ENCODE results near the gene PTPRJ.
"Not testable (repeated sequence)": the region's sequence is repeated elsewhere in the genome, so short reads cannot be mapped to it uniquely, and the experiment has no call there.

Gene PTPRJ

DNA sequence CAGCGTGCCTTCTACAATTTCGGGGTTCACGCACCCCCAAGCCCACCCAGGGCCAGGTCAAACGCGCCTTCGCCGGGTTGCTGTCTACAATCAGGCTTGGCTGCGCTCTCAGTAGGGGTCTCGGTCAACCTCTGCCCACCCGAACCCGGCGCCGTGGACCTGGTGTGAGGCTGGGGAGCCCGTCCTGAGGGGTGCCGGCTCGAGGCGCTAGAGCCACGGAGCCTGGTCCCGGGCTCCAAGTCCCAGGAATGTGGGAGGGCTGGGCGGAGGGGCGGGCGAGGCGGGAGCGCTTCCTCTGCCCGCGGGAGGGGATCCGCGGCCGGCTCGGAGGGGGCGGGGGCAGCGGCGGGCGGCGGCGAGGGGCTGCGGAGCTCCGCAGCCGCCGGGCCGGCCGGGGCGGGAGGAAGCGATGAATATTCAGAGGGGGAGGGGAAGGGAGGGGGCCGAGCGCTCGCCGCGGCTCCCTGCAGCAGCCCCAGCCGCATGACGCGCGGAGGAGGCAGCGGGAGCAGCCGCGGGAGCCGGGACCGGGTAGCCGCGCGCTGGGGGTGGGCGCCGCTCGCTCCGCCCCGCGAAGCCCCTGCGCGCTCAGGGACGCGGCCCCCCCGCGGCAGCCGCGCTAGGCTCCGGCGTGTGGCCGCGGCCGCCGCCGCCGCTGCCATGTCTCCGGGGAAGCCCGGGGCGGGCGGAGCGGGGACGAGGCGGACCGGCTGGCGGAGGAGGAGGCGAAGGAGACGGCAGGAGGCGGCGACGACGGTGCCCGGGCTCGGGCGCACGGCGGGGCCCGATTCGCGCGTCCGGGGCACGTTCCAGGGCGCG lies at the start of gene PTPRJ:
Gene PTPRJ, plus strand, starts transcription at position 472 of the 819 bp plus-strand sequence. CDS start 354 bp downstream, outside the sequence.
- ChIA-PET POLR2A (no interaction called here), CTCF (interaction anchor here (2.1 kb wide), 1 partner anchor 45 kb away, joined by 10 read pairs; no protein-coding TSS in a partner anchor)
- DNase-seq (ENCODE audit: extremely low spot score), result peak; percentile 74
- no peak for TF ChIP-seq CTCF (IDR thresholded peaks at IDR 0.05; ENCODE audit: control extremely low read depth, extremely low read depth, low read depth, missing control alignments)

GRCh38 chr11:47932544-47932943 lies 47.8 kb upstream of the PTPRJ start:
- DNase-seq (ENCODE audit: extremely low spot score), result no peak
- CTCF ChIA-PET, result interaction anchor here (0.7 to 15.7 kb wide), 9 partner anchors 12 to 188 kb away, joined by 3 to 178 read pairs (median 3); no protein-coding TSS in a partner anchor
- TF ChIP-seq CTCF (IDR thresholded peaks at IDR 0.05; ENCODE audit: control extremely low read depth, extremely low read depth, low read depth, missing control alignments), result no peak
- POLR2A ChIA-PET, result no interaction called here

GRCh38 chr11:47933797-47934196 lies 46.6 kb upstream of the PTPRJ start:
- DNase-seq (ENCODE audit: extremely low spot score); POLR2A ChIA-PET: not testable (repeated sequence)
- CTCF ChIA-PET, result interaction anchor here (0.8 to 15.7 kb wide), 21 partner anchors 7 to 239 kb away, joined by 3 to 178 read pairs (median 5); no protein-coding TSS in a partner anchor

DNA sequence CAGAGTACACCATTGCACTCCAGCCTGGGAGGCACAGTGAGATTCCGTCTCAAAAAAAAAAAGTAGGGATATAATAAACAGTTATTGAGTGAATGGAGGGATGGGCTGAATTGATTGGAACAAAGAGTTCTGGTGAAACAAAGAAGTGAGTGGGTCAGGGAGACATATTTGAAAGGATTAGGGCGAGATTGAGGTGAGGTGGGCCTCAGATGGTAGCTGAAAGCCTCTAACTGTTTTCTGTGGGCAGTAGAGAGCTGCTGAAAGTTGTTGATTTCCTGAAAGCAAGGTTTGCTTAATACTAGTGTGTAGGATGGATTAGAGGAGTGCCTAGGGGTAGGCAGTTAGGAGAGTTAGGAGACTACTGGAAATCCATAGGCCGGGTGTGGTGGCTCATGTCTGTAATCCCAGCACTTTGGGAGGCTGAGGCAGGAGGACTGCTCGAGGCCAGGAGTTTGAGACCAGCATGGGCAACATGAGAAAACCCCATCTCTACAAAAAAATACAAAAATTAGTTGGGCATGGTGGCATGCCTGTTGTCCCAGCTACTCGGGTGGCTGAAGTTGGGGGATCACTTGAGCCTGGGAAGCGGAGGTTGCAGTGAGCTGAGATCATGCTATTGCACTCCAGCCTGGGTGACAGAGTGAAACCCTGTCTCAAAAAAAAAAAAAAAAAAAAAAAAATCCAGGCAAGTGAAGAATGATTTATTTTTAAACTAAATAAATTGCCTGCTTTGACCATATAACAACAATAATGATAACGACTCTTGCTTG lies 41.4 kb upstream of the PTPRJ start:
- POLR2A ChIA-PET, result no interaction called here
- TF ChIP-seq CTCF (IDR thresholded peaks at IDR 0.05; ENCODE audit: control extremely low read depth, extremely low read depth, low read depth, missing control alignments), result no peak
- CTCF ChIA-PET, result interaction anchor here (1.7 to 15.7 kb wide), 2 partner anchors 86 to 170 kb away, joined by 4 to 178 read pairs; no protein-coding TSS in a partner anchor
- DNase-seq (ENCODE audit: extremely low spot score), result no peak

DNA sequence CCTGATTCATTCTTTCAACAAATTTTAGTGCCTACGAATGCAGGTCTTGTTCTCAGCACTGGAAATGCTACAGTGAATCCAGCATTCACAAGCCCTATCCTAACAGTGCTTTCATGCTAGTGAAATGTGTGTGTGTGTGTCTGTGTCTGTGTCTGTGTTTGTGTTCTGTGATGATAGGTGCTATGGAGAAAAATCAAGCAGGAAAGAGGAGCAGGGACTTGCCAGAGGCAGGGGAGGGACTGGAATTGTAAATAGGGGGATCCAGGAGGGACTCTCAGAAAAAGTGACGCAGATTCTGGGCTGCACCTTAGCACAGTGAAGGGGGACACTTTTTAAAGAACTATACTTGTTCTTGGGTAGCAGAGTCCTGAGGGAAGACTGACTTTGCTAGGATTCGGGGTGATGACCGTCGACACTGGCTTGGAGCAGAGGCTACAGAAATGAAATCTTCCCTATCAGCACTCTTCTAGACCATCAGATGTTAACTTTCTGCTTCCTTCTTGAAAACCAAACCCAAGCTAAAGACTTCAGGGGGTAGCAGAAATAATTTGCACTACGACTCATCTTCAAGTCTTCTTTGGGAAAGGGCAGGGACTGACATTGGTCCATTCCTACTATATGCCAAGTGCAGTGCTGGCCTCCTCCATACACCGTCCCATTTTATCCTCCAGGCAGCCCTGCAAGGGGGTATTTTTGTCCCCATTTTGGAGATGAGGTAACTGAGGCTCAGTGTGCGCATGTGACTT lies 39.3 kb upstream of the PTPRJ start:
- no peak for DNase-seq (ENCODE audit: extremely low spot score)
- ChIA-PET CTCF (no interaction called here), POLR2A (no interaction called here)
- no peak for TF ChIP-seq CTCF (IDR thresholded peaks at IDR 0.05; ENCODE audit: control extremely low read depth, extremely low read depth, low read depth, missing control alignments)

- DNase-seq (ENCODE audit: extremely low spot score), result no peak
- CTCF ChIA-PET, result interaction anchor here (1.5 kb wide), 2 partner anchors 7 to 168 kb away, joined by 3 to 6 read pairs; no protein-coding TSS in a partner anchor
- TF ChIP-seq CTCF (IDR thresholded peaks at IDR 0.05; ENCODE audit: control extremely low read depth, extremely low read depth, low read depth, missing control alignments), result no peak
- POLR2A ChIA-PET, result no interaction called here
These were observed 38.3 kb upstream of the PTPRJ start for GRCh38 chr11:47941907-47942558.

Measured in GM10248 (cell line).